Prostate gland (tissue), 2 donors: ENCODE data around the gene CYP4F8.

Experiments
- CTCF ChIP-seq, 4 experiments: fragments of 200-600 bp in 2 of 4; fragments of 450-650 bp in 2 of 4; sonication (generic) in 2 of 4; IDR thresholded peaks; 1 replicate in 3 of 4; 2 replicates in 1 of 4; pipeline ENCODE4 v1.5.1; 2016 to 2019; ENCODE audit warnings: antibody characterized with exemption in 4 of 4, mild to moderate bottlenecking in 2 of 4, moderate library complexity in 2 of 4
- POLR2A ChIP-seq: fragments of 450-650 bp; IDR thresholded peaks from one replicate; pipeline ENCODE4 v1.6.1; 2016; ENCODE audit warnings: antibody characterized with exemption, mild to moderate bottlenecking
- POLR2AphosphoS5 ChIP-seq: sonication (generic); formaldehyde crosslinking; IDR thresholded peaks from one replicate; pipeline ENCODE4 v1.6.1; 2017; ENCODE audit warnings: antibody characterized with exemption

GRCh38 chr19:15636026-15636425, 21.0 kb downstream of the CYP4F8 start:
- TF ChIP-seq POLR2A (no peak), CTCF (IDR thresholded peaks at IDR 0.05) (no peak), POLR2AphosphoS5 (no peak)
